Gastroesophageal sphincter (tissue), 4 donors: Measurements from ENCODE around the gene FN3K. TPM values are rescaled to one million over a fixed set of nuclear protein-coding genes. Genes with fewer than 3 reads are reported as not detected.
A peak's percentile ranks its signal among the peaks of the same experiment; 100 is the strongest.
"Not testable (repeated sequence)": the region's sequence is repeated elsewhere in the genome, so short reads cannot be mapped to it uniquely, and the experiment has no call there.

Experiments
- ATAC-seq: fragments of 150-250 bp; one replicate; pipeline ENCODE4 v1.9.1; 2016; ENCODE audit warnings: mild to moderate bottlenecking, moderate library complexity
- H3K27ac ChIP-seq, 4 donors: fragments of 200-600 bp; sonication (generic) in 3 of 4; 1 replicate in 3 of 4; 2 replicates in 1 of 4; pipeline ENCODE4 v1.5.1; 2016 to 2019
- H3K27me3 ChIP-seq: fragments of 200-600 bp; sonication (generic); one replicate; pipeline ENCODE4 v1.5.1; 2019
- H3K36me3 ChIP-seq, 2 donors: fragments of 200-600 bp; sonication (generic); one replicate each; pipeline ENCODE4 v1.5.1; 2019; ENCODE audit warnings: control low read depth in 1 of 2
- H3K4me1 ChIP-seq, 3 donors: fragments of 200-600 bp; sonication (generic); 1 replicate in 2 of 3; 2 replicates in 1 of 3; pipeline ENCODE4 v1.5.1; 2016 to 2019; ENCODE audit warnings: control low read depth in 2 of 3
- H3K4me3 ChIP-seq, 2 donors: fragments of 200-600 bp; sonication (generic); one replicate each; pipeline ENCODE4 v1.5.1; 2019; ENCODE audit warnings: mild to moderate bottlenecking in 1 of 2, moderate library complexity in 1 of 2
- H3K9me3 ChIP-seq, 3 donors: fragments of 200-600 bp; sonication (generic); one replicate each; pipeline ENCODE4 v1.5.1; 2017 to 2019; ENCODE audit warnings: control low read depth in 2 of 3
- CTCF ChIP-seq, 4 experiments: fragments of 200-600 bp in 2 of 4; fragments of 450-650 bp in 2 of 4; sonication (generic) in 1 of 4; IDR thresholded peaks; one replicate each; pipeline ENCODE4 v1.5.1; 2017 to 2019; ENCODE audit warnings: antibody characterized with exemption in 4 of 4, mild to moderate bottlenecking in 2 of 4, moderate library complexity in 2 of 4
- EP300 ChIP-seq: sonication (generic); formaldehyde crosslinking; IDR thresholded peaks from one replicate; pipeline ENCODE4 v1.6.1; 2017; ENCODE audit warnings: antibody characterized with exemption, mild to moderate bottlenecking
- POLR2A ChIP-seq, 2 donors: fragments of 450-650 bp; IDR thresholded peaks; one replicate each; pipeline ENCODE4 v1.6.1; 2017; ENCODE audit warnings: antibody characterized with exemption in 2 of 2, mild to moderate bottlenecking in 2 of 2, moderate library complexity in 1 of 2
- POLR2AphosphoS5 ChIP-seq: sonication (generic); formaldehyde crosslinking; IDR thresholded peaks from one replicate; pipeline ENCODE4 v1.6.1; 2017; ENCODE audit warnings: antibody characterized with exemption
- WGBS, 2 donors: methylation state at CpG; one replicate each; pipeline ENCODE4 v1.1.5; 2018; ENCODE audit warnings: low coverage in 1 of 2; 5-methylcytosine and 5-hydroxymethylcytosine counted together
- total RNA-seq, 4 donors: library from RNA; depleted of rRNA; stranded (reverse); fragments of >200 nt; gene quantifications; one replicate each; pipeline ENCODE4 v1.1.0, GENCODE V29; 2016

FN3K gene
- total RNA-seq, 4 donors from 2014 or later = 6.9 to 22.0 (median 8.6) TPM

GRCh38 chr17:82769041-82769440 is 33.6 kb downstream of the FN3K start:
- TF ChIP-seq CTCF (IDR thresholded peaks at IDR 0.05) (no peak), POLR2AphosphoS5 (no peak), EP300 (no peak), POLR2A (IDR thresholded peaks at IDR 0.05) (no peak)
- H3K27ac ChIP-seq = no peak overlapping the region
- no peak for ATAC-seq
- peaks cover 0 to 6% (median 0%) of the 10 kb centered on the region in 3 donors for H3K4me1 ChIP-seq
- H3K4me3 ChIP-seq = no peak overlapping the region
- no peaks in the 10 kb centered on the region for H3K27me3 ChIP-seq
- H3K36me3 ChIP-seq = peaks cover 3 to 80% of the 10 kb centered on the region in 2 donors
- H3K9me3 ChIP-seq = no peaks in the 10 kb centered on the region
- WGBS, 2 donors = 89 to 100% methylated on average over 1 to 7 of the region's 7 CpGs

- peak; percentile 55 for ATAC-seq
- TF ChIP-seq POLR2AphosphoS5 (no peak), EP300 (no peak), POLR2A (IDR thresholded peaks at IDR 0.05) (no peak), CTCF (IDR thresholded peaks at IDR 0.05) (no peak)
Observed at GRCh38 chr17:82772026-82772425, 36.6 kb downstream of the FN3K start.

GRCh38 chr17:82774456-82774855 is 39.0 kb downstream of the FN3K start:
- H3K27ac ChIP-seq, ATAC-seq, H3K27me3 ChIP-seq, H3K9me3 ChIP-seq: not testable (repeated sequence)
- peaks cover 0 to 15% (median 0%) of the 10 kb centered on the region in 3 donors for H3K4me1 ChIP-seq
- peaks cover 0 to 43% of the 10 kb centered on the region in 2 donors for H3K36me3 ChIP-seq
- WGBS, 2 donors = 77 to 100% methylated on average over 5 to 9 of the region's 19 CpGs
- peak overlapping the region in 1 of 2 donors; percentile 22 for H3K4me3 ChIP-seq

More at GRCh38 chr17:82772026-82772425, 36.6 kb downstream of the FN3K start:
- H3K4me1 ChIP-seq = peaks cover 0 to 15% (median 0%) of the 10 kb centered on the region in 3 donors
- 60% methylated on average over 1 of the region's 3 CpGs; no CpG with 5 or more reads in 1 of the 2 donors for WGBS, 2 donors
- no peak overlapping the region for H3K4me3 ChIP-seq
- H3K9me3 ChIP-seq = no peaks in the 10 kb centered on the region
- peaks cover 3 to 67% of the 10 kb centered on the region in 2 donors for H3K36me3 ChIP-seq
- no peaks in the 10 kb centered on the region for H3K27me3 ChIP-seq
- no peak overlapping the region for H3K27ac ChIP-seq

- Histone ChIP-seq H3K4me3 (peak overlapping the region in 1 of 2 donors; percentile 22), H3K27me3 (no peaks in the 10 kb centered on the region), H3K27ac (no peak overlapping the region), H3K36me3 (peaks cover 0 to 35% of the 10 kb centered on the region in 2 donors), H3K4me1 (peaks cover 0 to 15% (median 0%) of the 10 kb centered on the region in 3 donors), H3K9me3 (no peaks in the 10 kb centered on the region)
- WGBS, 2 donors = 32 to 61% methylated on average over 14 to 24 of the region's 34 CpGs
- TF ChIP-seq CTCF (IDR thresholded peaks at IDR 0.05) = peak; percentile 65 to 90 (median 80)
- TF ChIP-seq POLR2A (IDR thresholded peaks at IDR 0.05) = no peak
- TF ChIP-seq EP300 = no peak
- no peak for TF ChIP-seq POLR2AphosphoS5
- peak; percentile 66 for ATAC-seq
Observed at GRCh38 chr17:82775001-82775823, 39.8 kb downstream of the FN3K start.

- Histone ChIP-seq H3K27me3 (no peaks in the 10 kb centered on the region), H3K9me3 (no peaks in the 10 kb centered on the region), H3K27ac (no peak overlapping the region), H3K4me1 (peaks cover 0 to 18% (median 0%) of the 10 kb centered on the region in 3 donors), H3K4me3 (no peak overlapping the region), H3K36me3 (peaks cover 0 to 29% of the 10 kb centered on the region in 2 donors)
- WGBS, 2 donors = 85 to 89% methylated on average over 6 to 8 of the region's 13 CpGs
- ATAC-seq = no peak
- TF ChIP-seq POLR2AphosphoS5 (no peak), EP300 (no peak), POLR2A (IDR thresholded peaks at IDR 0.05) (no peak), CTCF (IDR thresholded peaks at IDR 0.05) (no peak)
Observed at GRCh38 chr17:82776454-82776853, 41.0 kb downstream of the FN3K start.
